Posterior cingulate gyrus (tissue), 11 donors: ENCODE measurements around the gene SPATA46.

ENCODE experiments used
- DNase-seq, 10 donors: peaks; one replicate each; pipeline versions ENCODE4 v3.0.0 to v3.0.0-alpha.2; 2020 to 2021; ENCODE audit warnings: mixed read lengths in 3 of 10
- intact Hi-C: fragments of 100-400 bp; cut with DNase I; formaldehyde crosslinking; loops from one replicate; pipeline ENCODE4 v1.15.1; 2023

Gene SPATA46

GRCh38 chr1:162324396-162324795 is 52.3 kb downstream of the SPATA46 start:
- DNase-seq = no peak
- intact Hi-C loops = no loop called here
